ENCODE data around the gene CRLF3. TPM values are rescaled to one million over a fixed set of nuclear protein-coding genes. Genes with fewer than 3 reads are reported as not detected.
"Not testable (repeated sequence)": the region's sequence is repeated elsewhere in the genome, so short reads cannot be mapped to it uniquely, and the experiment has no call there.

CRLF3 gene
- total and polyA plus RNA-seq, 4 donors = 8.4 to 16.3 (median 14.6) TPM

DNA sequence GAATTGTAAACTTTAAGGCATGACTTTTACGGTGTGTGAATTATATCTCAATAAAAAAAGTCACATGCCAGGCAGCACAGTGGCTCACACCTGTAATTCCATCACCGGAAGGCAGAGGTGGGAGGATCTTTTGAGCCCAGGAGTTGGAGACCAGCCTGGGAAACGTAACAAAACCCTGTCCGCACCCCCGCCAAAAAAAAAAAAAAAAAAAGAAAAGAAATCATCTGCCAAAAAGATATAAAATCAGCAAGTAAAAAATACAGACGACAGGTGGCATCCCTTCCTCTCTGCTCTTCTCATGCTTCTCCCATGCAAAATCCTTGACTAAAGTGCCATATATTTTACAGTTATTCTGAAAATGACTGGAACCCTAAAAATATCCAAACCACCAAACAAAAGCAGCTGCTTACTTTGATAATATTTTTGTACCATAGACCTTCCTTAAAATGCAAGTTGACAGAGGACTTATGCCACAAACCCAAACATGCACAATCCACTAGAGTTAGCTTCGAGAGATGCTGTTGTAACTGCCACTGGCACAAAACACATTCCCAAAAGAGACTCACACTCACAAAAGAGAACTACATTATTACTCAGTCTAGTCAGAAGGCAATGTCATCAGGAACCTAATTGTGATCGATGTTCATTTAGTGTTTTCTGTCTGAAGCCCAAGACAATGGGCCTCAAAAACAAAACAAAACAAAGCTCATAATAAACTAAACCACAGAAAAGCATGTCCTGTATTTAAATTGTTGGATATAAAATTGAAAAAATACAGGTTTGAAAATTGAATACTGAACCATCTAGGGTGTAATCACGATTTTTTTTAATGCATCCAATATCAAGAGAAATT, 2.4 kb downstream of the CRLF3 start:
- ATAC-seq (ENCODE audit: insufficient read depth, low FRiP score) (no peak), DNase-seq (no peak)
- no peaks in the 10 kb centered on the region for H3K9me3 ChIP-seq (ENCODE audit: control insufficient read depth in 4 of 4, insufficient read depth in 3 of 4, low read length in 3 of 4)
- TF ChIP-seq, protein P1, sequence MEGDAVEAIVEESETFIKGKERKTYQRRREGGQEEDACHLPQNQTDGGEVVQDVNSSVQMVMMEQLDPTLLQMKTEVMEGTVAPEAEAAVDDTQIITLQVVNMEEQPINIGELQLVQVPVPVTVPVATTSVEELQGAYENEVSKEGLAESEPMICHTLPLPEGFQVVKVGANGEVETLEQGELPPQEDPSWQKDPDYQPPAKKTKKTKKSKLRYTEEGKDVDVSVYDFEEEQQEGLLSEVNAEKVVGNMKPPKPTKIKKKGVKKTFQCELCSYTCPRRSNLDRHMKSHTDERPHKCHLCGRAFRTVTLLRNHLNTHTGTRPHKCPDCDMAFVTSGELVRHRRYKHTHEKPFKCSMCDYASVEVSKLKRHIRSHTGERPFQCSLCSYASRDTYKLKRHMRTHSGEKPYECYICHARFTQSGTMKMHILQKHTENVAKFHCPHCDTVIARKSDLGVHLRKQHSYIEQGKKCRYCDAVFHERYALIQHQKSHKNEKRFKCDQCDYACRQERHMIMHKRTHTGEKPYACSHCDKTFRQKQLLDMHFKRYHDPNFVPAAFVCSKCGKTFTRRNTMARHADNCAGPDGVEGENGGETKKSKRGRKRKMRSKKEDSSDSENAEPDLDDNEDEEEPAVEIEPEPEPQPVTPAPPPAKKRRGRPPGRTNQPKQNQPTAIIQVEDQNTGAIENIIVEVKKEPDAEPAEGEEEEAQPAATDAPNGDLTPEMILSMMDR (IDR thresholded peaks at IDR 0.05; ENCODE audit: control extremely low read depth, extremely low read depth) = no peak
- H3K27ac ChIP-seq (ENCODE audit: low read depth in 1 of 2, low read length in 1 of 2) = no peak overlapping the region
- H3K36me3 ChIP-seq (ENCODE audit: control insufficient read depth in 4 of 4, insufficient read depth in 4 of 4, low read length in 4 of 4) = peaks cover 0 to 2% (median 0%) of the 10 kb centered on the region in 4 donors
- no peak overlapping the region for H3K4me3 ChIP-seq
- peaks cover 0 to 9% (median 4%) of the 10 kb centered on the region in 5 donors for H3K4me1 ChIP-seq (ENCODE audit: control insufficient read depth in 5 of 5, insufficient read depth in 5 of 5, low read length in 5 of 5)
- no peaks in the 10 kb centered on the region for H3K27me3 ChIP-seq (ENCODE audit: control insufficient read depth in 3 of 3, insufficient read depth in 3 of 3, low read length in 2 of 3)
- H3K9ac ChIP-seq (ENCODE audit: insufficient read depth in 1 of 2, low read length in 2 of 2) = no peak overlapping the region
- 31 to 53% methylated on average over 9 of the region's 9 CpGs for WGBS, 2 donors

DNA sequence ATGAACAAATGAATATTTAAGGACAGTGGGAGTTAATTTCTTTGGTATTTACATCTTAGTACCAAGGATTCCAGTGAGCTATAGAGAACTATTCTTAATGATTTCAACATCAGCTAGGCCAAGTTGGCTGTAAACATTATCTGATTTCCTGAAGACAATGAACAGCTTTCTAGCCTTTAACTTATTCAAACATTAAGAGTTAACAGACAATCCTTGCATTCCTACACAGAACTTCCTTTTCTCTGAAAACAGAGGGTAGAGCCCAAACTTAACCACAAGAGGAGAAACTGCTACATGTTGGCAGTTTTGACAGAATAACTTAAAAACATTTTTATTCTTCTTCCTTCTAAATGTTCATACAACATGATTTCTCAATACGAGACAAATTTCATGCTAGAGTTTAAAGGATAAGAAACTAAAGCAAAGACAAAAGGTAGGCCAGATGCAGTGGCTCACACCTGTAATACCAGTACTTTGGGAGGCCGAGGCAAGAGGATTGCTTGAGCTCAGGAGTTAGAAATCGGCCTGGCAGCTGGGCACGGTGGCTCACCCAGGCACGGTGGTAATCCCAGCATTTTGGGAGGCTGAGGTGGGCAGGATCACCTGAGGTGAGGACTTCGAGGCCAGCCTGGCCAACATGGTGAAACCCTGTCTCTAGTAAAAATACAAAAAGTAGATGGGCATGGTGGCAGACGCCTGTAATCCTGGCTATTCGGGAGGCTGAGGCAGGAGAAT, 4.4 kb downstream of the CRLF3 start:
- DNase-seq (no peak), ATAC-seq (ENCODE audit: insufficient read depth, low FRiP score) (no peak)
- Histone ChIP-seq H3K4me3 (no peak overlapping the region), H3K27ac (ENCODE audit: low read depth in 1 of 2, low read length in 1 of 2) (no peak overlapping the region), H3K9ac (ENCODE audit: insufficient read depth in 1 of 2, low read length in 2 of 2) (no peak overlapping the region), H3K4me1 (ENCODE audit: control insufficient read depth in 5 of 5, insufficient read depth in 5 of 5, low read length in 5 of 5) (peaks cover 0 to 7% (median 3%) of the 10 kb centered on the region in 5 donors), H3K9me3 (ENCODE audit: control insufficient read depth in 4 of 4, insufficient read depth in 3 of 4, low read length in 3 of 4) (no peaks in the 10 kb centered on the region), H3K36me3 (ENCODE audit: control insufficient read depth in 4 of 4, insufficient read depth in 4 of 4, low read length in 4 of 4) (peaks cover 0 to 2% (median 0%) of the 10 kb centered on the region in 4 donors), H3K27me3 (ENCODE audit: control insufficient read depth in 3 of 3, insufficient read depth in 3 of 3, low read length in 2 of 3) (no peaks in the 10 kb centered on the region)
- WGBS, 2 donors = 35 to 70% methylated on average over 8 of the region's 8 CpGs
- TF ChIP-seq, protein P1 (IDR thresholded peaks at IDR 0.05; ENCODE audit: control extremely low read depth, extremely low read depth) = no peak

DNA sequence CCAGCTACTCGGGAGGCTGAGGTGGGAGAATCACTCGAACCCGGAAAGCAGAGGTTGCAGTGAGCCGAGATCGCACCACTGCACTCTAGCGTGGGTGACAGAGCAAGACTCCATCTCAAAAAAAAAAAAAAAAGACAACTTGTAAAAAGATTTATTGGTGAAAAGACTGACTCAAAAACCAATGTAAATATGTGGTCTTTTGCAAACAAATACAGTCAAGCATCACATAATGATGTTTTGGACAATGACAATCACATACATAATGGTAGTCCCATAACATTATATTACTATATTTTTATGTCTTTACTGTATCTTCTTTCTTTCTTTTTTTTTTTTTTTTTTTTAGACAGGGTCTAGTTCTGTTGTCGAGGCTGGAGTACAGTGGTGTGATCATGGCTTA, 8.3 kb downstream of the CRLF3 start:
- Histone ChIP-seq H3K4me1 (ENCODE audit: control insufficient read depth in 5 of 5, insufficient read depth in 5 of 5, low read length in 5 of 5) (peaks cover 0 to 6% (median 0%) of the 10 kb centered on the region in 5 donors), H3K4me3 (no peak overlapping the region), H3K27me3 (ENCODE audit: control insufficient read depth in 3 of 3, insufficient read depth in 3 of 3, low read length in 2 of 3) (no peaks in the 10 kb centered on the region), H3K9me3 (ENCODE audit: control insufficient read depth in 4 of 4, insufficient read depth in 3 of 4, low read length in 3 of 4) (no peaks in the 10 kb centered on the region), H3K36me3 (ENCODE audit: control insufficient read depth in 4 of 4, insufficient read depth in 4 of 4, low read length in 4 of 4) (peaks cover 0 to 2% (median 0%) of the 10 kb centered on the region in 4 donors), H3K27ac (ENCODE audit: low read depth in 1 of 2, low read length in 1 of 2) (no peak overlapping the region), H3K9ac (ENCODE audit: insufficient read depth in 1 of 2, low read length in 2 of 2) (no peak overlapping the region)
- DNase-seq = no peak
- TF ChIP-seq, protein P1 (IDR thresholded peaks at IDR 0.05; ENCODE audit: control extremely low read depth, extremely low read depth) = no peak
- no peak for ATAC-seq (ENCODE audit: insufficient read depth, low FRiP score)
- WGBS, 2 donors = 97 to 98% methylated on average over 7 of the region's 7 CpGs

DNA sequence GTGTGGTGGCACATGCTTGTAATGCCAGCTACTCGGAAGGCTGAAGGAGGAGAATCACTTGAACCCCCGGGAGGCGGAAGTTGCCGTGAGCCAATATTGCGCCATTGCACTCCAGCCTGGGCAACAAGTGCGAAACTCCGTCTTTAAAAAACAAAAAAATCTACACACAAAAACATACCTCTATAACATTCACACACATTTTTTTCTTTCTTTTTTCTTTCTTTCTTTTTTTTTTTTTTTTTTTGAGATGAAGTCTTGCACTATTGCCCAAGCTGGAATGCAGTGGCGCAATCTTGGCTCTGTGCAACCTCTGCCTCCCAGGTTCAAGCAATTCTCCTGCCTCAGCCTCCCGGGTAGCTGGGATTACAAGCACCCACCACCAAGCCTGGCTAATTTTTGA, 9.6 kb downstream of the CRLF3 start:
- H3K4me3 ChIP-seq; H3K9me3 ChIP-seq (ENCODE audit: control insufficient read depth in 4 of 4, insufficient read depth in 3 of 4, low read length in 3 of 4); H3K4me1 ChIP-seq (ENCODE audit: control insufficient read depth in 5 of 5, insufficient read depth in 5 of 5, low read length in 5 of 5); H3K27me3 ChIP-seq (ENCODE audit: control insufficient read depth in 3 of 3, insufficient read depth in 3 of 3, low read length in 2 of 3); ATAC-seq (ENCODE audit: insufficient read depth, low FRiP score); H3K36me3 ChIP-seq (ENCODE audit: control insufficient read depth in 4 of 4, insufficient read depth in 4 of 4, low read length in 4 of 4); H3K9ac ChIP-seq (ENCODE audit: insufficient read depth in 1 of 2, low read length in 2 of 2); DNase-seq: not testable (repeated sequence)
- WGBS, 2 donors = 35 to 55% methylated on average over 9 of the region's 9 CpGs
- peak overlapping the region in 1 of 2 donors; percentile 14 for H3K27ac ChIP-seq (ENCODE audit: low read depth in 1 of 2, low read length in 1 of 2)

DNA sequence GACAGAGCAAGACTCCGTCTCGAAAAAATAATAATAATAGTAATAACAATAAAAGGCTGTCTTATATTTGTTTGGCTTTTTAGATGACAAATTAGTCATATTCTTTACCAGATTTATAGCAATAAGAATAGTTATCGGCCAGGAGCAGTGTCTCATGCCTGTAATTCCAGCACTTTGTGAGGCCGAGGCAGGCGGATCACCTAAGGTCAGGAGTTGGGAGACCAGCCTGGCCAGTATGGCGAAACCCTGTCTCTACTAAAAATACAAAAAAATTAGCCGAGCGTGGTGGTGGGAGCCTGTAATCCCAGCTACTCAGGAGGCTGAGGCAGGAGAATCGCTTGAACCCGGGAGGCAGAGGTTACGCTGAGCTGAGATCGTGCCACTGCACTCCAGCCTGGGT, 10.3 kb downstream of the CRLF3 start:
- not testable (repeated sequence) for H3K27ac ChIP-seq (ENCODE audit: low read depth in 1 of 2, low read length in 1 of 2); ATAC-seq (ENCODE audit: insufficient read depth, low FRiP score)
- 79 to 80% methylated on average over 12 of the region's 12 CpGs for WGBS, 2 donors

More for the DNA sequence above, 10.3 kb downstream of the CRLF3 start:
- not testable (repeated sequence) for H3K27me3 ChIP-seq (ENCODE audit: control insufficient read depth in 3 of 3, insufficient read depth in 3 of 3, low read length in 2 of 3); H3K4me1 ChIP-seq (ENCODE audit: control insufficient read depth in 5 of 5, insufficient read depth in 5 of 5, low read length in 5 of 5); H3K4me3 ChIP-seq; H3K9ac ChIP-seq (ENCODE audit: insufficient read depth in 1 of 2, low read length in 2 of 2); H3K9me3 ChIP-seq (ENCODE audit: control insufficient read depth in 4 of 4, insufficient read depth in 3 of 4, low read length in 3 of 4); DNase-seq; H3K36me3 ChIP-seq (ENCODE audit: control insufficient read depth in 4 of 4, insufficient read depth in 4 of 4, low read length in 4 of 4)

All from lung (tissue), 12 donors.